ENCODE measurements around the gene SORCS2. TPM values are rescaled to one million over a fixed set of nuclear protein-coding genes. Genes with fewer than 3 reads are reported as not detected.
A peak's percentile ranks its signal among the peaks of the same experiment; 100 is the strongest.

Gene SORCS2
- total and polyA plus RNA-seq, 8 donors: 4.6 to 9.7 (median 7.2) TPM

DNA sequence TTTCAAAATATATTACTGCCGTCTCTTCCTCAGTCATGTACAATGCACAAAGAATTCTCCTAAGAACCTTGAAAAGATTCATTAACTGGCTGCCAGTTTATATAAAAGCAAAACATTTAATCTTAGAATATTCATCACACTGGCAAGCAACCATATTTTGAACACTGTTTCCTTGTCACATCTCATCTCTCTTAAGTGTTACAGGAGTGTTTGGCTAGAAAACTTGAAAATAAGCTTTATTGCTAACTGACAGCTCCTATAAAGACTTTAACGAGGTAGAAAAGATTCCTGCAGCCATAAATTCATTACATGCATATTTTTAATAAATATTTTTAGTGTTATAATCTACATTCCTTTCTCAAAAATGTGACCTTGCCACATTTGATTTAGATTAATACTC, 597.7 kb downstream of the SORCS2 start:
- H3K27me3 ChIP-seq: no peaks in the 10 kb centered on the region
- H3K27ac ChIP-seq: no peak overlapping the region
- ATAC-seq: peak; percentile 9
- H3K4me3 ChIP-seq: no peak overlapping the region
- peaks cover 0 to 13% of the 10 kb centered on the region in 2 donors for H3K36me3 ChIP-seq
- no peaks in the 10 kb centered on the region for H3K9me3 ChIP-seq
- peaks cover 3 to 5% of the 10 kb centered on the region in 2 donors for H3K4me1 ChIP-seq
- intact Hi-C loops (cut with DNase I): no loop called here
- DNase-seq: no peak
- TF ChIP-seq CTCF (IDR thresholded peaks at IDR 0.05): no peak

GRCh38 chr4:7790999-7791398, 598.7 kb downstream of the SORCS2 start:
- H3K27me3 ChIP-seq: no peaks in the 10 kb centered on the region
- no peak for TF ChIP-seq CTCF (IDR thresholded peaks at IDR 0.05)
- DNase-seq (no peak), ATAC-seq (no peak)
- H3K4me3 ChIP-seq: no peak overlapping the region
- H3K4me1 ChIP-seq: peaks cover 3 to 5% of the 10 kb centered on the region in 2 donors
- H3K36me3 ChIP-seq: peaks cover 0 to 10% of the 10 kb centered on the region in 2 donors
- no peak overlapping the region for H3K27ac ChIP-seq
- H3K9me3 ChIP-seq: no peaks in the 10 kb centered on the region
- intact Hi-C loops (cut with DNase I): no loop called here

Small RNAs within 50 kb of the gene (microRNA-seq; reads per million reads assigned to microRNA genes)
- gene MIR4274 (0 reads per million in 2 donors), gene MIR4798 (0 to 0.34 reads per million in 2 donors)

Other genes starting within 250 kb of the SORCS2 start
- gene TADA2B, start 149.2 kb upstream of the SORCS2 start, total RNA-seq: 10 to 100 TPM; 19.4 to 20.1 TPM
- 10 to 100 TPM; 12.9 to 19.6 (median 15.5) TPM for gene TADA2B, start 149.2 kb upstream of the SORCS2 start, polyA plus RNA-seq (ENCODE audit: insufficient read length in 6 of 6)
- 10 to 100 TPM; 20.1 to 33.9 TPM for gene GRPEL1, start 124.5 kb upstream of the SORCS2 start, total RNA-seq
- gene GRPEL1, start 124.5 kb upstream of the SORCS2 start, polyA plus RNA-seq (ENCODE audit: insufficient read length in 6 of 6): 10 to 100 TPM; 26.2 to 31.9 (median 28.5) TPM
- gene PSAPL1, start 242.4 kb downstream of the SORCS2 start, total RNA-seq: under 1 TPM; 0.06 to 0.08 TPM
- gene PSAPL1, start 242.4 kb downstream of the SORCS2 start, polyA plus RNA-seq (ENCODE audit: insufficient read length in 6 of 6): under 1 TPM; 0.03 to 0.10 (median 0.05) TPM

Measured in left lung (tissue), 10 donors.